Skeletal muscle tissue (tissue), 4 donors: Measurements from ENCODE around the gene PROC. TPM values are rescaled to one million over a fixed set of nuclear protein-coding genes. Genes with fewer than 3 reads are reported as not detected.

Source experiments
- H3K27ac ChIP-seq: one replicate; pipeline ENCODE4 v1.7.0; 2013; ENCODE audit warnings: mild to moderate bottlenecking, low read depth, low read length, inconsistent platforms
- H3K27me3 ChIP-seq, 3 donors: one replicate each; pipeline ENCODE4 v1.7.0; 2013; ENCODE audit warnings: low read length in 3 of 3; ENCODE audit not compliant: control insufficient read depth in 3 of 3, insufficient read depth in 3 of 3
- H3K36me3 ChIP-seq, 3 donors: one replicate each; pipeline ENCODE4 v1.7.0; 2013; ENCODE audit warnings: low read length in 3 of 3; ENCODE audit not compliant: control insufficient read depth in 3 of 3, insufficient read depth in 3 of 3
- H3K4me1 ChIP-seq, 3 donors: one replicate each; pipeline ENCODE4 v1.7.0; 2013; ENCODE audit warnings: low read length in 3 of 3, mild to moderate bottlenecking in 3 of 3; ENCODE audit not compliant: control insufficient read depth in 3 of 3, insufficient read depth in 3 of 3
- H3K4me3 ChIP-seq, 3 donors: one replicate each; pipeline ENCODE4 v1.7.0; 2013; ENCODE audit warnings: low read length in 3 of 3
- H3K9ac ChIP-seq, 3 donors: one replicate each; pipeline ENCODE4 v1.7.0; 2013; ENCODE audit warnings: low read length in 3 of 3, mild to moderate bottlenecking in 3 of 3, moderate library complexity in 2 of 3, low read depth in 1 of 3
- H3K9me3 ChIP-seq, 3 donors: one replicate each; pipeline ENCODE4 v1.7.0; 2013; ENCODE audit warnings: low read length in 3 of 3; ENCODE audit not compliant: control insufficient read depth in 3 of 3
- total RNA-seq: library from RNA; depleted of rRNA; stranded (reverse); fragments of >200 nt; gene quantifications from one replicate; pipeline ENCODE4 v1.2.3, GENCODE V29; 2014
- donor health status: Osteomylitis.

PROC gene
- total RNA-seq, 1 donor from 2014 or later, result not detected

DNA sequence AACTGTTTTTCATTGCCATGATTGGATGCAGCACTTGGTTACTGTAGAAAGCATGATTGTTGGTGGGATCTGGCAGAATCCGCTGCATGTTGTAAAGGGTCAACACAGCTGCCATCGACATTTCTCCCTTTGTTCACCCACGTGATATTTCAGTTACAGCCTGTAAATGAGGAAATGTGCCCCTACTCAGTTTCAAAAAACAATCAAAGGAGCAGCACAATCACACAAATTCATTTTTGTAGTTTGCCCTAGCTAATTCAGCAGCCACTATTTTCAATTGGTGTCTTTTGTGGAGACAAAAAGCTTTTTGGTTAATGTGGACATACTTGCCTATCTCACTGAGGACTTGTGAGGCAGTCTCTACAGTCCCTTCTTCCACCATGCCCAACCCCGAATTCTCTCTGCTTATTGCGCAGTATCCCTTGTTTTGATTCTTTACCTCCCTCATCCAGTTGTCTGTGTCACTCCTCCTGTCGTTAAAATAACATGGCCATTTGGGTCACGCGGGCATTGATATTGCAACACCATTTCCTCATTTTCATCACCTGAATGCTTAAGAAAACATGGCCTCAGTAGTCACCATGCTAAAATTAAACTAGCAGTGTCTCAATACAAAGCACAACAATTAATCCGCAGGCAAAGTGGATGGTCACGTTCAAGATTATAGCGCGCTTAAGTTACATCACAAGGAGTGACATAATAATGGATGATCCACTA lies 6.4 kb upstream of the PROC start:
- no peaks in the 10 kb centered on the region for H3K36me3 ChIP-seq
- peak overlapping the region; percentile 92 for H3K27ac ChIP-seq
- H3K9ac ChIP-seq, result peak overlapping the region; percentile 28 to 50 (median 47)
- H3K4me3 ChIP-seq, result peak overlapping the region; percentile 25 to 49 (median 36)
- no peaks in the 10 kb centered on the region for H3K27me3 ChIP-seq
- no peaks in the 10 kb centered on the region for H3K9me3 ChIP-seq
- peaks cover 30 to 46% (median 35%) of the 10 kb centered on the region in 3 donors for H3K4me1 ChIP-seq

DNA sequence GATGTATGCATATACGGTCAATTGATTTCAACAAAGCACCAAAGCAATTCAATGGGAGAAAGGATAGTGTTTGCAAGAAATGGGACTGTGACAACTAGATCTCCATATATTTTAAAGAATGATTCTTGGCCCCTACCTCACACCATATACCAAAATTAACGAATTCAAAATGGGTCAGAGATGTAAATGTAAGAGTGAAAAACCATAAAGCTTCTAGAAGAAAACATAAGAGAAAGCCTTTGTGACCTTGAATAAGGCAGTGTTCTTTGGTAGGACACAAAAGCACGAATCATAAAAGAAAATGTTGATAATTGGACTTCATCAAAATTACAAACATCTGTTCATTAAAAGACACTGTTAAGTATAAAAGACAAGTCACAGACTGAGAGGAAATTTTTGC lies 5.0 kb upstream of the PROC start:
- Histone ChIP-seq H3K9ac (no peak overlapping the region), H3K27ac (no peak overlapping the region), H3K4me1 (peaks cover 23 to 38% (median 29%) of the 10 kb centered on the region in 3 donors), H3K4me3 (no peak overlapping the region), H3K36me3 (no peaks in the 10 kb centered on the region), H3K9me3 (no peaks in the 10 kb centered on the region), H3K27me3 (no peaks in the 10 kb centered on the region)

DNA sequence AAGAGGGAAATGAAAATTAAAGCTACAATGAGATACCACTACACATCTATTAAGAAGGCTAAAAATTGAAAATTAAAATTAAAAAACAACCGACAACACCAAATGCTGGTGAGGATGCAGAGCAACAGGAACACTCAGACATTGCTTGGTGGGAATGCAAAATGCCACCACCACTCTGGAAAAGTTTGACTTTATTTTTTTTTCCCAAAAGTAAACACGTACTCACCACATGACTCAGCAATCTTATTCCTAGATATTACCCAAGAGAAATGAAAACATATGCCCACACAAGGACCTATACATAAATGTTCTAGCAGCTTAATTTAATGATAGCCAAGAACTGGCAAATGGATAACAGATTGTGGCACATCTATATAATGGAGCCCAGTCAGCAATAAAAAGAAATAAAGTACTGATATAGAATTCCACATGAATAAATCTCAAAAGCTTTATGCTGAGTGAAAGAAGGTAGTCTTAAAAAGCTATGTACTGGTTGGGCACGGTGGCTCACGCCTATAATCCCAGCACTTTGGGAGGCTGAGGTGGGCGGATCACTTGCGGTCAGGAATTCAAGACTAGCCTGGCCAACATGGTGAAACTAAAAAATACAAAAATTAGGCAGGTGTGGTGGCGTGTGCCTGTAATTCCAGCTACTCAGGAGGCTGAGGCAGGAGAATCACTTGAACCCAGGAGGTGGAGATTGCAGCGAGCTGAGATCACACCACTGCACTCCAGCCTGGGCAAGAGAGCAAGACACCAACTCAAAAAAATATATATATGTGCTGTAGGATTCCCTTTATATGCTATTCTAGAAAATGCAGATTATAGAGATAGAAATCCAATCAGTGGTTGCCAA lies 4.2 kb upstream of the PROC start:
- Histone ChIP-seq H3K4me1 (peaks cover 23 to 33% (median 26%) of the 10 kb centered on the region in 3 donors), H3K36me3 (no peaks in the 10 kb centered on the region), H3K4me3 (no peak overlapping the region), H3K27me3 (no peaks in the 10 kb centered on the region), H3K9ac (no peak overlapping the region), H3K9me3 (no peaks in the 10 kb centered on the region), H3K27ac (no peak overlapping the region)

DNA sequence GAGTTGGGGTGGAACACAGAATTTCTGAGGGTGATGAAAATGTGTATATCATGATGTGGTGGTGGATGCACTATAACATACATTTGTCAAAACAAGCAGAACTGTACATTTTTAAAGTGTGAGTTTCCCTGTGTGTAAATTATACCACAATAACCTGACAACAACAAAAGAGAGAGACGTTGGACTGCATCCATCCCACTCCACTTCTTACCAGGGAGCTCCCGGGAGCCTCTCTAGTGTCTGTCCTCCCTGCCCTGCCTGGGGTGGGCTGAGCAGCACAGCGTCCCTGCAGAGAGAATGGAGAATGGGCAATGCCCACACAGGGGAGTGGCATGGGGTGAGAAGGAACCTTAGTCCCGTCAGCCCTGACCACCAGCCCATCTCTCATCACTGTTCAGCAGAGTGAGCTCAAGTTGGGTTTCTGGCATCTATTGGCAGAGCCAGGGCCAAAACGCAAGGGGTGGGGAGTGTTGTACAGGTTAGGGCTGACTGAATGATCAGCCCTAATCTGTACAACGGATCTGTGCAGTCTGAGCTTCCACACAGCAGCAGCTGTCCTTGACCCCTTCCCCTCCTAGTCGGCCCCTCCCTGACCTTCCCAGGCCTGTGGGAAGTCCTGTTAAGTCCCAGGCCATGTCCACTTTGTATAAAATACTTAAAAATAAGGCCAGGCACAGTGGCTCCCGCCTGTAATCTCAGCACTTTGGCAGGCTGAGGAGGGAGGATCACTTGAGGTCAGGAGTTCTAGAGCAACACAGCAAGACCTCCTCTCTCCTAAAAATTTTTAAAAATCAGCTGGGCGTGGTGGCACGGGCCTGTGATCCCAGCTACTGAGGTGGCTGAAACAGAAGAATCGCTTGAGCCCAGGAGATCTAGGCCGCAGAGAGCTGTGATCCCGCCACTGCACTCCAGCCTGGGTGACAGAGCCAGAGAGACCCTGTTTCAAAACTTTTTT lies 3.3 kb upstream of the PROC start:
- H3K4me3 ChIP-seq, result no peak overlapping the region
- H3K9ac ChIP-seq, result no peak overlapping the region
- no peak overlapping the region for H3K27ac ChIP-seq
- no peaks in the 10 kb centered on the region for H3K9me3 ChIP-seq
- peaks cover 23 to 39% (median 32%) of the 10 kb centered on the region in 3 donors for H3K4me1 ChIP-seq
- H3K27me3 ChIP-seq, result peaks cover 0 to 4% (median 0%) of the 10 kb centered on the region in 3 donors
- H3K36me3 ChIP-seq, result no peaks in the 10 kb centered on the region

DNA sequence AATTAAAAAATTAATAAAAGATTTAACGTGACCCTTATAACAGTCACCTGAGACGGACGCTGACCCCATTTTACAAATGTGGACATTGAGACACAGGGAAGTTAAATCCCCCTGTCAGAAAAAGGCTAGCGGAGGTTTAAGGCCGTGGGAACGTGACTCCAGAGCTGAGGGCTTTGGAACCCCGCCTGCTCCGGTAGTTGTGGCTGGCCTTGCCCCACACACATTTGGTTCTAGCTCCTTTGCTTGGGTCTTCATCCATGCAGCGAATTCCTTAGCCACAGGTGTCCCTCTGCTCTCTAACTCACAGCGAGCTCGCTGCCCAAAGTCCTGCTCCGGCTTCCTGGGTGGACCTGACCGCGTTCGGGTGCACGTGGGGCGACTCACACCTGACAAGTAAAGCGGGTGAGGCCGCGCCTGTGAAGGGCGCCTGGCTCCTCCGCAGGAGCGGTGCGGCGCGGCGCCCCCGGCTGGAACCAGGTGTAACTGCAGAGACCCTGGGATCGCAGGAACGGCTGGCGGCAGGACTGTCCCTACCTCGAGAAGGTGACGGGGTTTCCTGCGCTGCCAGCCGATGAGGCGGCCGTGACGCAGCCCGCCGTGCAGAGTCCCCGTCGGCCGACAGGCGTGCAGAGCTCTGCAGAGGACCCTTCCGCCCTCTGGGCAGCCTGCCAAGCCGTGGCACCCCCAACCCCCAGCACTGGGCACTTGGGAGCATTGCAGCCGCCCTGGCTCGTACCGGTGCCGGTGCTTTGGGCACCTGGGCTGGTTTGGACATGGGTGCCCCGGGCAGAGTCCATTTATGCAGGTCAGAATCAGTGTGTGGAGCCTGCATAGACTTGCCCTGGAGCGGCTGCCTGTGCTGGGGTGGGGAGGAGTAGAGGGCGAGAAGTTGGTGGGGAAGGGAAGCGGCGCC lies 2.4 kb upstream of the PROC start:
- Histone ChIP-seq H3K36me3 (no peaks in the 10 kb centered on the region), H3K27me3 (peaks cover under 1 to 7% (median 4%) of the 10 kb centered on the region in 3 donors), H3K27ac (no peak overlapping the region), H3K4me1 (peaks cover 20 to 43% (median 28%) of the 10 kb centered on the region in 3 donors), H3K9me3 (no peaks in the 10 kb centered on the region), H3K4me3 (peak overlapping the region; percentile 69 to 72 (median 70)), H3K9ac (peak overlapping the region; percentile 69 to 76 (median 70))

DNA sequence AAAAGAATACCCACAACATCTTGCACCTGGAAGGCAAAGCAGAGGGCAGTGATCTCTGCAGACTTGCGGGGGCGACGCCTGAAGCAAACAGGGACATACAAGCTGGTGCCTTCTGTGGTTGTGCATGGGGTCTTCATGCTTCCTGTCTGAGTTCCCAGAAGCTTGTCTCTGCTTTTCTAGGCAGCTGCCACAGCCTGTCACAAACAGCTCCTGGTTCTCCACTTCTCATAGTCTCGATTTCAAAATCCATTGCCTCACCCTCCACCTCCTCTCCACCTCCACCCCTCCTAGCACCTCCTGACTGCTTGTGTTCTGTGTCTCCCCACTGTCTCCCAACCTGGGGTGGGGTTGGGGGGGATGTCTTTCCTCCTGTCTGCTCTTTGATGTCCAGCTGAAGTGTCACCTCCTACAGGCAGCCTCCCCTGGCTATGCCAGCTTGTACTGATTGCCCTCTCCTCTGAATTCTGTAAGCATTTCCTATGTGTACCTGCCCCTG lies 1.7 kb upstream of the PROC start:
- Histone ChIP-seq H3K36me3 (no peaks in the 10 kb centered on the region), H3K27me3 (peaks cover 7 to 14% (median 8%) of the 10 kb centered on the region in 3 donors), H3K4me3 (peak overlapping the region; percentile 69 to 72 (median 70))

DNA sequence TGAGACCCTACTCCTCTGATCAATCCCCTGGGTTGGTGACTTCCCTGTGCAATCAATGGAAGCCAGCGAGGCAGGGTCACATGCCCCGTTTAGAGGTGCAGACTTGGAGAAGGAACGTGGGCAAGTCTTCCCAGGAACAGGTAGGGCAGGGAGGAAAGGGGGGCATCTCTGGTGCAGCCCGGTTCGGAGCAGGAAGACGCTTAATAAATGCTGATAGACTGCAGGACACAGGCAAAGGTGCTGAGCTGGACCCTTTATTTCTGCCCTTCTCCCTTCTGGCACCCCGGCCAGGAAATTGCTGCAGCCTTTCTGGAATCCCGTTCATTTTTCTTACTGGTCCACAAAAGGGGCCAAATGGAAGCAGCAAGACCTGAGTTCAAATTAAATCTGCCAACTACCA lies 821 bp upstream of the PROC start:
- Histone ChIP-seq H3K4me3 (no peak overlapping the region), H3K27me3 (peaks cover 15 to 22% (median 16%) of the 10 kb centered on the region in 3 donors), H3K9me3 (no peaks in the 10 kb centered on the region), H3K9ac (no peak overlapping the region), H3K27ac (no peak overlapping the region), H3K4me1 (peaks cover 10 to 28% (median 21%) of the 10 kb centered on the region in 3 donors), H3K36me3 (no peaks in the 10 kb centered on the region)

More for the DNA sequence above, 1.7 kb upstream of the PROC start:
- no peak overlapping the region for H3K27ac ChIP-seq
- peak overlapping the region in 2 of 3 donors; percentile 69 to 76 for H3K9ac ChIP-seq
- H3K9me3 ChIP-seq, result no peaks in the 10 kb centered on the region
- H3K4me1 ChIP-seq, result peaks cover 13 to 36% (median 28%) of the 10 kb centered on the region in 3 donors

DNA sequence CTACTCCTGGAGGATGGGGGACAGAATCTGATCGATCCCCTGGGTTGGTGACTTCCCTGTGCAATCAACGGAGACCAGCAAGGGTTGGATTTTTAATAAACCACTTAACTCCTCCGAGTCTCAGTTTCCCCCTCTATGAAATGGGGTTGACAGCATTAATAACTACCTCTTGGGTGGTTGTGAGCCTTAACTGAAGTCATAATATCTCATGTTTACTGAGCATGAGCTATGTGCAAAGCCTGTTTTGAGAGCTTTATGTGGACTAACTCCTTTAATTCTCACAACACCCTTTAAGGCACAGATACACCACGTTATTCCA lies 844 bp downstream of the PROC start:
- Histone ChIP-seq H3K4me1 (peaks cover 12 to 33% (median 26%) of the 10 kb centered on the region in 3 donors), H3K27me3 (peaks cover 27 to 36% (median 28%) of the 10 kb centered on the region in 3 donors), H3K27ac (no peak overlapping the region), H3K9me3 (no peaks in the 10 kb centered on the region), H3K9ac (no peak overlapping the region), H3K36me3 (no peaks in the 10 kb centered on the region), H3K4me3 (no peak overlapping the region)
